PFSK-1 (cell line): Measurements from ENCODE around the gene WDR86.

Experiments
- POLR2AphosphoS5 ChIP-seq: IDR thresholded peaks from 2 replicates; pipeline ENCODE4 v1.6.1; 2012; ENCODE audit warnings: low read depth, mild to moderate bottlenecking, control low read depth, low read length, moderate library complexity
- TAF1 ChIP-seq: IDR thresholded peaks from 2 replicates; pipeline ENCODE4 v1.6.1; 2012; ENCODE audit warnings: low read length, control low read depth, borderline replicate concordance; ENCODE audit not compliant: insufficient read depth

GRCh38 chr7:151340794-151341356 is 69.0 kb downstream of the WDR86 start:
- TF ChIP-seq TAF1 (no peak), POLR2AphosphoS5 (no peak)
